ENCODE data around the gene RAB34.
"Not testable (repeated sequence)": the region's sequence is repeated elsewhere in the genome, so short reads cannot be mapped to it uniquely, and the experiment has no call there.

The RAB34 gene

GRCh38 chr17:28728364-28729200 is 10.9 kb upstream of the RAB34 start, which contains the start of gene NEK8:
NEK8 (plus strand) TSS chr17:28728788; CDS start chr17:28728814, 26 bp downstream.
- DNase-seq (ENCODE audit: low read depth in 2 of 2): peak; percentile 93 to 96

GRCh38 chr17:28726627-28727491 is 9.2 kb upstream of the RAB34 start:
- DNase-seq (ENCODE audit: low read depth in 2 of 2): peak; percentile 82 to 85

- peak in 1 of 2 donors; percentile 57 for DNase-seq (ENCODE audit: low read depth in 2 of 2)
These were observed 8.6 kb upstream of the RAB34 start, which contains the start of gene TLCD1 for GRCh38 chr17:28726226-28726626. TLCD1 (minus strand) TSS chr17:28726233; CDS start chr17:28726097, 136 bp downstream.

- no peak for DNase-seq (ENCODE audit: low read depth in 2 of 2)
These were observed 8.1 kb upstream of the RAB34 start for GRCh38 chr17:28725660-28726225.

- DNase-seq (ENCODE audit: low read depth in 2 of 2): no peak
These were observed 7.5 kb upstream of the RAB34 start for GRCh38 chr17:28725166-28725659.

- DNase-seq (ENCODE audit: low read depth in 2 of 2): no peak
These were observed 7.0 kb upstream of the RAB34 start for GRCh38 chr17:28724500-28725165.

- not testable (repeated sequence) for DNase-seq (ENCODE audit: low read depth in 2 of 2)
These were observed 6.3 kb upstream of the RAB34 start for GRCh38 chr17:28723836-28724499.

- DNase-seq (ENCODE audit: low read depth in 2 of 2): no peak
These were observed 5.6 kb upstream of the RAB34 start for GRCh38 chr17:28723159-28723835.

GRCh38 chr17:28722417-28723158 is 4.9 kb upstream of the RAB34 start:
- DNase-seq (ENCODE audit: low read depth in 2 of 2): no peak

- not testable (repeated sequence) for DNase-seq (ENCODE audit: low read depth in 2 of 2)
These were observed 3.3 kb upstream of the RAB34 start for GRCh38 chr17:28720997-28721329.

- peak in 1 of 2 donors; percentile 51 for DNase-seq (ENCODE audit: low read depth in 2 of 2)
These were observed 2.8 kb upstream of the RAB34 start for GRCh38 chr17:28720247-28720996.

GRCh38 chr17:28719021-28719433 is 1.4 kb upstream of the RAB34 start:
- no peak for DNase-seq (ENCODE audit: low read depth in 2 of 2)

GRCh38 chr17:28718333-28719020 is 809 bp upstream of the RAB34 start:
- DNase-seq (ENCODE audit: low read depth in 2 of 2): no peak

GRCh38 chr17:28716740-28717577 is 709 bp downstream of the RAB34 start:
- no peak for DNase-seq (ENCODE audit: low read depth in 2 of 2)

GRCh38 chr17:28715217-28715616 is 2.5 kb downstream of the RAB34 start:
- no peak for DNase-seq (ENCODE audit: low read depth in 2 of 2)

GRCh38 chr17:28714281-28714680 is 3.4 kb downstream of the RAB34 start:
- no peak for DNase-seq (ENCODE audit: low read depth in 2 of 2)

- DNase-seq (ENCODE audit: low read depth in 2 of 2): no peak
These were observed 4.8 kb downstream of the RAB34 start for GRCh38 chr17:28712705-28713415.

All from stimulated activated CD8-positive, alpha-beta memory T cell treated with anti-CD3 and anti-CD28 coated beads, Interleukin-7, amount 100 ng/mL, for 4 hours (primary cell).